ENCODE data around the gene FGF12.

Gene FGF12

DNA sequence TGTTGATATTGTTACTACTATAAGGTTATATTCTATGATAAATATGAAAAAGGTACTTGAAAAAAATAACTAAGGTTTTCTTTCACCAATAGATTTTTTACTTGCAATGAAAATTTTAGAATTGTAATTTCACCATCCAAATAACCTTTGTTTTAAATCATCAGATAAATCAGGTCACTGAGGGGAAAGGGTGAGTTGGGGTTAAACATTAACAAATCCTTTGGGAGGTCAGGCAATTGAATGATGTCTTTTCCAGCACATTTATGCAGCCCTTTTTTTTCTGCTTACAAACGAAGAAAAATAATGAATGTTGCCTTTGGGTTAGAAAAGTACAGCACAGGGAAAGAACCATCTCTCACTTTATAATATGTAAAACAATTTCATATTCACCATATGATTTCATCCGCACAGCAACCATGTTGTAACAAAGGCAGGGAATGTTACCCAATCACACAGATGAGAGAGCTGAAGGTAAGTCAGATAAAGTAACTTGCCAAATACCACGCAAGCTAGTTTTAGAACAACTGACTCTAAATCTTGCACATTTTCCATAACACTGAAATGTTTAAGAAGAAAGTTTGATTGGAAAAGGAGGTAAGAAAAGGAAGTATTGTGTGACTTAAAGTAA, 151.3 kb downstream of the FGF12 start:
- TF ChIP-seq, protein P1, sequence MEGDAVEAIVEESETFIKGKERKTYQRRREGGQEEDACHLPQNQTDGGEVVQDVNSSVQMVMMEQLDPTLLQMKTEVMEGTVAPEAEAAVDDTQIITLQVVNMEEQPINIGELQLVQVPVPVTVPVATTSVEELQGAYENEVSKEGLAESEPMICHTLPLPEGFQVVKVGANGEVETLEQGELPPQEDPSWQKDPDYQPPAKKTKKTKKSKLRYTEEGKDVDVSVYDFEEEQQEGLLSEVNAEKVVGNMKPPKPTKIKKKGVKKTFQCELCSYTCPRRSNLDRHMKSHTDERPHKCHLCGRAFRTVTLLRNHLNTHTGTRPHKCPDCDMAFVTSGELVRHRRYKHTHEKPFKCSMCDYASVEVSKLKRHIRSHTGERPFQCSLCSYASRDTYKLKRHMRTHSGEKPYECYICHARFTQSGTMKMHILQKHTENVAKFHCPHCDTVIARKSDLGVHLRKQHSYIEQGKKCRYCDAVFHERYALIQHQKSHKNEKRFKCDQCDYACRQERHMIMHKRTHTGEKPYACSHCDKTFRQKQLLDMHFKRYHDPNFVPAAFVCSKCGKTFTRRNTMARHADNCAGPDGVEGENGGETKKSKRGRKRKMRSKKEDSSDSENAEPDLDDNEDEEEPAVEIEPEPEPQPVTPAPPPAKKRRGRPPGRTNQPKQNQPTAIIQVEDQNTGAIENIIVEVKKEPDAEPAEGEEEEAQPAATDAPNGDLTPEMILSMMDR (IDR thresholded peaks at IDR 0.05; ENCODE audit: low read length) = no peak
- no peak for TF ChIP-seq EZH2 (IDR thresholded peaks at IDR 0.05; ENCODE audit: borderline replicate concordance, low read length)
- Histone ChIP-seq H3K27ac (ENCODE audit: low read depth, low read length, poor library complexity, severe bottlenecking) (no peak overlapping the region), H3K4me3 (ENCODE audit: low read depth, low read length, poor library complexity, severe bottlenecking) (no peak overlapping the region)

DNA sequence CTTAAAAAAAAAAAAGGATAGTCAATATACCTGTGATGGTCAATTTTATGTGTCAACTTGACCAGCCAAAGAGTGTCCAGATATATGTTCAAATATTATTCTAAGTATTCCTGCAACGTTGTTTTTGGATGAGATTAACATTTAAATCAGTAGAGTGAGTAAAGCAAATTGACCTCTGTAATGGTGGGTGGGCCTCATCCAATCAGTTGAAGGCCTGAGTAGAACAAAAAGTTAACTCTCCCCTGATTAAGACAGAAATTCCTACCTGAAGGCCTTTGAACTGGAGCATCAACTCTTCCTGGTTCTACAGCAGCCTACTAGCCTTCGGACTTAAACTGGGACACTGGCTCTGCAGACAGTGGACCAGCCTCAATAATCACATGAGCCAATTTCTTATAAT, 154.1 kb downstream of the FGF12 start:
- Histone ChIP-seq H3K9ac (ENCODE audit: low read length) (no peak overlapping the region), H3K9me2 (ENCODE audit: low read depth, low read length) (no peaks in the 10 kb centered on the region), H3K27ac (ENCODE audit: low read depth, low read length, poor library complexity, severe bottlenecking) (no peak overlapping the region), H3K79me2 (ENCODE audit: insufficient read depth, low read length) (no peaks in the 10 kb centered on the region; the same call in 1 of the 2 replicates), H3K4me1 (ENCODE audit: insufficient read depth, low read length, severe bottlenecking) (no peaks in the 10 kb centered on the region), H4K20me1 (ENCODE audit: insufficient read depth, low read length) (no peaks in the 10 kb centered on the region), H3K4me3 (ENCODE audit: low read depth, low read length, poor library complexity, severe bottlenecking) (no peak overlapping the region), H3K9me3 (ENCODE audit: low read length) (peaks cover 3% of the 10 kb centered on the region; the same call in 1 of the 2 replicates), H3K4me2 (ENCODE audit: low read length) (no peak overlapping the region), H3F3A (ENCODE audit: insufficient read depth, low read length) (no peaks in the 10 kb centered on the region), H3K36me3 (ENCODE audit: insufficient read depth, low read length) (no peaks in the 10 kb centered on the region), H2AFZ (ENCODE audit: low read length) (no peak overlapping the region), H3K27me3 (ENCODE audit: insufficient read depth, low read length) (no peaks in the 10 kb centered on the region)
- TF ChIP-seq, protein P1 (IDR thresholded peaks at IDR 0.05; ENCODE audit: low read length) = no peak
- no peak for TF ChIP-seq EZH2 (IDR thresholded peaks at IDR 0.05; ENCODE audit: borderline replicate concordance, low read length)

More for the DNA sequence above, 151.3 kb downstream of the FGF12 start:
- no peaks in the 10 kb centered on the region for H3F3A ChIP-seq (ENCODE audit: insufficient read depth, low read length)
- no peak overlapping the region for H3K4me2 ChIP-seq (ENCODE audit: low read length)
- no peaks in the 10 kb centered on the region for H3K9me2 ChIP-seq (ENCODE audit: low read depth, low read length)
- H2AFZ ChIP-seq (ENCODE audit: low read length) = no peak overlapping the region
- H3K36me3 ChIP-seq (ENCODE audit: insufficient read depth, low read length) = no peaks in the 10 kb centered on the region
- H4K20me1 ChIP-seq (ENCODE audit: insufficient read depth, low read length) = no peaks in the 10 kb centered on the region
- H3K79me2 ChIP-seq (ENCODE audit: insufficient read depth, low read length) = no peaks in the 10 kb centered on the region; the same call in 1 of the 2 replicates
- no peaks in the 10 kb centered on the region for H3K4me1 ChIP-seq (ENCODE audit: insufficient read depth, low read length, severe bottlenecking)
- no peak overlapping the region for H3K9ac ChIP-seq (ENCODE audit: low read length)
- H3K9me3 ChIP-seq (ENCODE audit: low read length) = peaks cover 3% of the 10 kb centered on the region; the same call in 1 of the 2 replicates
- no peaks in the 10 kb centered on the region for H3K27me3 ChIP-seq (ENCODE audit: insufficient read depth, low read length)

DNA sequence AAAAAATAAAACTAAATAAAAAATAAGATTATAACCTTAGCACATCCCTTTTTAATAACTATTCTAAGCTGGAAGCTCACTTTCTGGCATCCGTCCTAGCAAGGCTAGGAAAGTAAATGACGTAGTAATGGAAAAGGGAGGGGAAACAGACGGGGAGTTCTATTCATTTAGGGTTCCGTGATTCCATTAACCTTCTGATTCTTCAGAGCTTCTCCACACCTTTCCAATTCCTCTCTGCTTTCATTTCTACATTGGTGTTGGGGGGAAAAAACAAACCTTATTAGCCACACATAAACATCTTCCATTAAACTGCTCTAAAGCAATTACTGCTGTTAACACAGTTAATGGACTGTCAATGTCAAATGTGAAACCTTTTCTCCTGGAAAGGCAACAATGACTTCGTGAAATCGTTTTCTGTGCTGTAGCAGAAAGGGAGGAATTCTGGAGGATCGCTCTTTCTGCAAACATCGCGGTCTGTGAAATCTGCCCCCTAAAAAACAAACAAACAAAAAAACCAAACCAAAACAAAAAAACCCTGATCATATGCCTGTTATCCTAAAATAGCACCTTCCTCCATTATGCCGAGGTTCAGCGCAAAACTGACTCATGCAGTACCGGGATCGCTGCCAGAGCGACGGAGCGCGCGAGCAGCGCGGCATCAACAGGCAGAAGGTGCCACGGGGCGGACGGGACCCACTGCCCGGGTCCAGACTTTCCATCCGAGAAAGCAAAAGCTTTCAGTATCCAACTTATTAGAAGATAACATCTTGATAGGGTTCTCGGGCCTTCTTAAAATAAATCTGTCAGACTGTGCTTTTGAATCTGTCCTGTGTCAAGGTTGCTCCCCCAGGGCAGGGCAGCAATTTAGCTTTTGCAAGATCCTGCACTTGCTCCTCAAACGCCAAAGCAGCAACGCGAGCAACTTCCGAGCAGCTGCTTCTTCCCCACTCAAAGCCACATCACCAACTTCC, 156.2 kb downstream of the FGF12 start:
- no peaks in the 10 kb centered on the region for H3K9me2 ChIP-seq (ENCODE audit: low read depth, low read length)
- H3K79me2 ChIP-seq (ENCODE audit: insufficient read depth, low read length) = no peaks in the 10 kb centered on the region; the same call in 1 of the 2 replicates
- no peak overlapping the region for H3K4me3 ChIP-seq (ENCODE audit: low read depth, low read length, poor library complexity, severe bottlenecking)
- H4K20me1 ChIP-seq (ENCODE audit: insufficient read depth, low read length) = no peaks in the 10 kb centered on the region
- H3K4me2 ChIP-seq (ENCODE audit: low read length) = no peak overlapping the region
- no peak overlapping the region for H3K27ac ChIP-seq (ENCODE audit: low read depth, low read length, poor library complexity, severe bottlenecking)
- peaks cover 3% of the 10 kb centered on the region; the same call in 1 of the 2 replicates for H3K9me3 ChIP-seq (ENCODE audit: low read length)
- TF ChIP-seq, protein P1 (IDR thresholded peaks at IDR 0.05; ENCODE audit: low read length) = no peak
- TF ChIP-seq EZH2 (IDR thresholded peaks at IDR 0.05; ENCODE audit: borderline replicate concordance, low read length) = no peak
- H3F3A ChIP-seq (ENCODE audit: insufficient read depth, low read length) = no peaks in the 10 kb centered on the region
- H3K9ac ChIP-seq (ENCODE audit: low read length) = no peak overlapping the region
- H2AFZ ChIP-seq (ENCODE audit: low read length) = no peak overlapping the region
- H3K36me3 ChIP-seq (ENCODE audit: insufficient read depth, low read length) = no peaks in the 10 kb centered on the region
- H3K4me1 ChIP-seq (ENCODE audit: insufficient read depth, low read length, severe bottlenecking) = no peaks in the 10 kb centered on the region
- H3K27me3 ChIP-seq (ENCODE audit: insufficient read depth, low read length) = no peaks in the 10 kb centered on the region
